ENCODE results near the gene KIAA0513.
"Not testable (repeated sequence)": the region's sequence is repeated elsewhere in the genome, so short reads cannot be mapped to it uniquely, and the experiment has no call there.

The KIAA0513 gene

GRCh38 chr16:85123441-85123840, 95.8 kb downstream of the KIAA0513 start:
- not testable (repeated sequence) for FAIRE-seq

- no peak for FAIRE-seq
These were observed 96.5 kb downstream of the KIAA0513 start for GRCh38 chr16:85123891-85124635.

DNA sequence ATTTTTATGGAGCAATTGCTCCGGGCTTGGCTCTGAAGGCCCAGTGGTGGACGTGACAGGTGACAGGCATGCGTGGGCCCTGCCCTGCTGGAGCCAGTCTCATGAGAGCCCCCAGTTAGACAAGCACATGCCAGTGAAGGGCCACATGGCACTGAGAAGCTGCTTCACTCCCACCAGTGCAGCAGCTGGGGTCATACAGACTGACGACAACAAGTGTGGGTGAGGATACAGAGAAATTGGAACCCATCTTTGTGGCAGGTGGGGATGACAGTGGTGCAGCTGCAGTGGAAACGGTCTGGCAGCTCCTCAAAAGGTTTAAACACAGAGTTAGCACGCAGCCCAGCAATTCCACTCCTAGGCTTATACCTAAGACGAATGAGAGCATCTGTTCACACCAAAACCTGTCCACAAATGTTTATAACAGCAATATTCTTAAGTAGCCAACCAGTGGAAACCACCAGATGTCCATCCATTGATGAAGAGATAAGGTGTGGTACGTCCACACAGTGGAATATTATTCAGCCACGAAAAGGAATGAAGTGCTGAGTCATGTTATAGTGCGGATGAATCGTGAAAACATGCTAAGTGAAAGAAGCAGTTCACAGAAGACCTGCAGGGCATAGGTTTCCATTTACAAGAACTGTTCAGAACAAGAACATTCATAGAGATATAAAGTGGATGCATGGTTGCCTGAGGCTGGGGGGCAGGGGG, 97.2 kb downstream of the KIAA0513 start:
- no peak for FAIRE-seq

DNA sequence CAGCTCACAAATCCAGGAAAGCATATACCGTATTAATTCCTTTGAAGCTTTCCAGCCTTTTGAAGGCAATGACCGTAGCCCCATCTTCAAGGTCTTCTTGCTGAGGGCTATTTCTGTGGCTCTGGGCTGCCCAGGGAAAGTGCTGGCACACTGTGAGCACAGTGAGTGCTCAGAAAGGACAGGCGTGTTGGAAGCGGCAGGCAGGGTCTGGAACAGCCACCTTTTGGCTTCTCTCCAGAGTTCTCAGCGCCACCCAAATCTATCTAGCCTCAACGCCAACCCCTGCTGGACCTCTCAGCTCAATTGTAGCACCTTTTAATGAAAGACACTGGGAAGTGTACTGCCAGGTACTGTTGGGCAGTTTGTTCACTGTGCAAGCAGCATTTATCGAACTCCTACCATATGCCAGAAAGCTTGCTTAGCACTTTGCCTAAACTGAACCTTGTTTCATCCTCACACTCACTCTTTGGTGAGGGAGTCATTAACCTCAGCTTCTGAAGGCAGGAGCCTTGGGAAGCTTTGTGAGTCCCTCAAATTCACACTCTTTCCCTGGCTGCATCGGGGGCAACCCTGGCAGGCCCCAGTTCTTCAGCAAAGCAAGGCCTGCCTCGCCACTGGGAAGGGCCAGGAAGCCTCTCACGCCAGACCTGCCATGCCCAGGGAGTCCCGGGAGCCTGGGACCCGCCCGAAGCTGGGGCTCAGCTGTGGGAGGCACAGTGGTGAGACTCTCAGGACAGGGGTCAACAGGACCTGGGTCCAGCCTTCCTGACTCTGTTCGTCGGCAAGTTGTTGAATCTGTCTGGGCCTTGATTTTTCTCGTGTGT, 98.2 kb downstream of the KIAA0513 start:
- FAIRE-seq = no peak

DNA sequence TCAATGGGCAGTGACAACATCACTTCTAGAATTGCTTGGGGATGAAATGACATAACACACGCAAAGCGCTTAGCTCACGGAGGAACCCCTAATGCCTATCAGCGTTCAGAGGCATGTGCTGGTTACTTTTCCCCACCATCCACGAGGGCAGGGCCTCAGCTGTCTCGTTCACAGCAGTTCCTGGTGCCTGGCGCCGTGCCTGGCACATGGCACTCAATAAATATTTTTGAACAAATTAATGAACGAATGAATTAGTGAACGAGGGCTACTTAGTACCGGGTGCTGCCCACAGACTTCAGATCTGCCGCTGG, 98.8 kb downstream of the KIAA0513 start:
- FAIRE-seq = no peak

- FAIRE-seq = no peak
These were observed 99.2 kb downstream of the KIAA0513 start for GRCh38 chr16:85126705-85127378.

GRCh38 chr16:85127379-85127723, 99.8 kb downstream of the KIAA0513 start:
- no peak for FAIRE-seq

- FAIRE-seq = no peak
These were observed 100.7 kb downstream of the KIAA0513 start for GRCh38 chr16:85128079-85128837.

DNA sequence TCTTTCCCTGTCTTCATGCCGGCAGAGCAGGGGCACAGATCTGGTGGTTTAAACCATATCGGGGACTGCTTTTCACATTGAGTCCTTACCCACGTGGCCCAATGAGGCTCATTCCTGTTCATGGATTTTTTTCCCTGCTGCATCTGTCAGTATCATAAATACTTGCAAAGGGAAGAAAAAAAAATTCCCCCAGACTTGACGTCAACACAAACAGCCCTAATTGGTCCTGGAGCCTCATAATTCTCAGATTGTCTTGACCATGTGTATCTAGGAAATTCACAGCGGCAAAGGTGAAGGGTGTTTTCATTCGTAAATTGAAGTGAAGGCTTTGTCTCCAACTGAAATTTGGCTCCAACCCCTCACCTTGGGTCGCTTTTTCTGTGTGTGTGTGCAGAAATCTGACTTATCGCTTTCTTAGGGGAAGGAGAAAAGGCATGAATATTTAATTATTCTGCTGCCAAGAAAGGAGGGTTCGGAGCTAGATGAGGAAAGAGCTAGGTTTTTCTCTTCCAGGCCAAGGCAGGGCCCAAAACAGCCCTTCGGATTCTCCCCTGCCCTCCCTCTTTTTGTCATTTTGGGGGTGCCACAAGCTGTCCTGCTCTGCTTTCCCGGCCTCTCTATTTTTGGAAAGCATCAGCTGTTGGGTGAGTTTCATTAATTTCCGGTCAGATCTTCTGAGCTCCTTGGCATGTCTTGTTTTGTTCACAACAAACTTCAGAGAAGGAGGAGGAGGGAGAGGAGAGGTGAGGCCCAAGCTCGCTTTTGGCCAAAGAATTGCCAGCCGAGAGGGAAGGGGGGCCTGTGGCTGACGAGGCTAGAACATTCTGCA, 102.5 kb downstream of the KIAA0513 start:
- no peak for FAIRE-seq

DNA sequence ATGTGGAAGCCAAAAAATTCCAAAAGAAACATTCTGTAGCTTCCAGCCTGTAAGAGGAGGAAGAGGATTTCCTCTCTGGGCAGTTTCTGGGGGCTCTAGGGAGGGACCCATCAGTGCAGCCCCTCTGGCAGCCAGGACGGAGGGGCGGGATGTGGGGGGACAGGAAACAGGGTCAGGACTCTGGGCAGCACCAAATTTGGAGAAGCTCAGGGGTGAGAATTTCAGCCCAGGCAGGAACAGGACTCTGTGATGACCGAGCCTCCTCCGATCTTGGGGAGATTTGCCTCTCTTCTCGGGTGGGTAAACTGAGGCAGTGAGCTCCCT, 103.1 kb downstream of the KIAA0513 start:
- no peak for FAIRE-seq

DNA sequence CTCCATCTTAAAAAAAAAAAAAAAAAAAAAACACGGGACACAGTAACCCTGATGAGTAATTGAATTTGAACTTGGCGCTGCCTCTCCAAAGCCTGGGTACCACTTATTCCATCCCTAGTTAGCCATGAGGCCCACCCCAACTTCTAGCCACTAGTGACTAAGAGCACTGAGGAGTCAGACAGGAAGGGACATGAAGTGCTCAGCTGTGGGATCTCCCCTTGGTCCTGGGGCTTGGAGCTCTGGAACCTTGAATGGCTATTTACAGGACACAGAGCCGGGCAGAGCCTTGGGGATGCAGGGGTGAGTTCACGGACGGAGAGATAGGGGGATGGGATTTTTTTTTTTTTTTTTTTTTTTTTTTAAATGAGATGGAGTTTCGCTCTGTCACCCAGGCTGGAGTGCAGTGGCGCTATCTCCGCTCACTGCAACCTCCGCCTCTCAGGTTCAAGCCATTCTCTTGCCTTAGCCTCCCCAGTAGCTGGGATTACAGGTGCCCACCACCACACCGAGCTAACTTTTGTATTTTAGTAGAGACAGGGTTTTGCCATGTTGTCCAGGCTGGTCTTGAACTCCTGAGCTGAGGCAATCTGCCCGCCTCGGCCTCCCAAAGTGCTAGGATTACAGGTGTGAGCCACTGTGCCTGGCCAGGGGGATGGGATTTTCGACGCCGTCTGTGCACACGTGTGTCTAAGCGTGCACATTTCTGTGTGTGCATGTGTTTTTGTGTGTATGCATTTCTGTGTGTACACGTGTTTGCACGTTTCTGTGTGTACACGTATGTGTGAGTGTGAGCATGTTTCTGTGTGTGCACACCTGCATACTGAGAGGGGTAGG, 105.1 kb downstream of the KIAA0513 start:
- no peak for FAIRE-seq

DNA sequence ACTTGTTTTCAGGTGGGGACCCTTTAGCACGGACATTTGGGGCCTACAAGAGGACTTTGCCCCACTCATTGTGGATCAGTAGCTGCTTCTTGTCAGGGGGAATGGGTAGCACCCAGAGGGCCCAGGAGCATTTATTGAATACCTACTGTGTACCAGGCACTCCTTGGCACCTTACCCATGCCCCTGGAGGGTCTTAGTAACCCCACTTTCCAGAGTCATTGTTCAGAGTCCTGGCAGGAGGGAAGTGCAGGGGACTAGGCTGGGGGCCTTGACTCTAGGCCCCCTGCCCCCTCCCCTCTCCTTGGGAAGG, 105.7 kb downstream of the KIAA0513 start:
- FAIRE-seq = no peak

DNA sequence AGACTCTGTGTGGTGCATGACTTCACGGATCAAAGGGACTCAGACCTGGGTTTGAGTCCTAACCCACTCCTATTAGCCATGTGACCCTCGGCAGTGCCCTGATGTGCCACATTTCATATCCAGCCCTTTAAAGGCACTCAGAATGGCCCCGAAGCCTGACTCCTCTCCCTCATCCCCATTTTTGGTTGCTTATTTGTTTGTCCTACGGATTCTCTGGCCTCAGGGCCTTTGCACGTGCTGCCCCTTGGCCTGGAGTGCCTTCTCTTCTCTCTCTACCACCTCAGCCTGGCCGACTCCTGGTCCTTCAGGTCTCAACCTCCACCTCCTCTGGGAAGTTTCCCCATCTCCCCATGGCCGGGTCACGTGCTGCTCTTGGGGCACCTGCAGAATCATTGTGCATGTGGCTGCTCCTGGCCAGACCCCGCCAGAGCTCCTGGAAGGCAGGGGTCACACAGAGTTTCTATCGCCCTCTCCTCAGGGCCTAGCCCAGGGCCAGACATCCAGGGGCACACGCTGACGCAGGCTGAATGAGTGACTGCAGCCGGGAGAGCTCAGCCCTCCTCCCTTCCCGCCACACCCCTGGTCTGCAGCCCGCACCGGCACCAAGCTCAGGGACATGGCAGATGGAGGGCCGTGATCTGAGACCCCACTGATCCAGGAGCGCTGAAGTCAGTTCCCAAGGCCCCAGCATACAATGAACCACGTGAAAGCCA, 106.6 kb downstream of the KIAA0513 start:
- no peak for FAIRE-seq

GRCh38 chr16:85134789-85135142, 107.2 kb downstream of the KIAA0513 start:
- no peak for FAIRE-seq

DNA sequence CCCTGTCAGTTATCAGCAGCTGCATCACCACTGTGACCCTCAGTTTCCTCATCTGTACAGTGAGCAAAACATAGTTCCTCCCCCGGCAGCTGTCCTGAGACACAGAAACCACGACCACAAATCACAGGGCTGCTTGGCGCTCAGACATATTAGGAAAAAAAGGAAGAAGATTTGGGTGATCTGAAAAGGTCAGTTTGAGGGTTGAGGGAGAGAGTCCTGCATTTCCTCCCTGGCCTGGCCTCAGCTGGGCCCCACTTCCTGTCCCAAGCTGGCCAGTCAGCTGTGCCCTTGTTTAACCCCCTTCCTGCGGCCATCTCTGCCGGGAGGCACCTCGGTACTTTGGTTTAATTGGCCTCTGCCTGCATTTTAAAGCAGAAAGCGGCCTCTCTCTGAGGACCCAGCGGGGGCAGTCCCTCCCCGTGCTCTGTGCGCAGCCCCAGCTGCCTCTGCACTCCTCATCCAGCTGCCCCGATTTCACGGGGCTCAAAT, 108.7 kb downstream of the KIAA0513 start:
- FAIRE-seq = no peak

GRCh38 chr16:85136702-85137322, 109.2 kb downstream of the KIAA0513 start:
- no peak for FAIRE-seq

DNA sequence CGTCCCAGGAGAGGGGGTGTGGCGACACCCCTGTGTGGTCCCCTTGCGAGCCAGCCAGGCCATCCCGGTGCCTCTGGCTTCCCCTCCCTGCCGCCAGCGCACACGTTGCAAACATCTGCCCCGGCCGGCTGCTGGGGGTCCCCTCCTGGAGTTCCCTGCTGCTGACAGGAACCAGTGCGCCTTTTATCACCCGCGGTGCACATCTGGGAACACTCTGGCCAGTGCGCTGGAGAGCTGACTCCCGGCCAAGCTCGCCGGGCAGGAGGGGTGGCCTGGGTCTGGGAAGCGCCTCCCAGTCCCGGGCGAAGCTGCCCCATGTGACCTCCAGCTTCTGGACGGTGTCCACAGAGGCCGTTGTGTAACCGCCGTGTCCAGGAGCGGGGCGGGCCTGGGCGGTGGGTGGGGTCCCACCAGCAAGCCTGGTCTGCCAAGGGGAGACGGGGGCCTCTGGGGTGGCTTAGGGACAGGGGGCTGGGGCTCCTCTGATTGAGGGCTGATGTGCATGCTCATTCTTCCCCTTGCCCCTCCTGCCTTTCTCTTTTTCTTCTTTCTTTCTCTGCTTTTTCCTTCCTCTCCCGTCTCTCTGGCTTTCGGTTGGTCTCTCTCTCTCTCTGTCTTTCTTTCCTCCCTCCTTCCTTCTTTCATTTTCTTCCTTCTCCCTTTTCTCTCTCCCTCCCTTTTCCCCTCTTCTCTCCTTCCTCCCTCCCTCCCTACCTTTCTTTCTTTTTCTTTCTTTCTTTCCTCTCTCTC, 109.9 kb downstream of the KIAA0513 start:
- no peak for FAIRE-seq

DNA sequence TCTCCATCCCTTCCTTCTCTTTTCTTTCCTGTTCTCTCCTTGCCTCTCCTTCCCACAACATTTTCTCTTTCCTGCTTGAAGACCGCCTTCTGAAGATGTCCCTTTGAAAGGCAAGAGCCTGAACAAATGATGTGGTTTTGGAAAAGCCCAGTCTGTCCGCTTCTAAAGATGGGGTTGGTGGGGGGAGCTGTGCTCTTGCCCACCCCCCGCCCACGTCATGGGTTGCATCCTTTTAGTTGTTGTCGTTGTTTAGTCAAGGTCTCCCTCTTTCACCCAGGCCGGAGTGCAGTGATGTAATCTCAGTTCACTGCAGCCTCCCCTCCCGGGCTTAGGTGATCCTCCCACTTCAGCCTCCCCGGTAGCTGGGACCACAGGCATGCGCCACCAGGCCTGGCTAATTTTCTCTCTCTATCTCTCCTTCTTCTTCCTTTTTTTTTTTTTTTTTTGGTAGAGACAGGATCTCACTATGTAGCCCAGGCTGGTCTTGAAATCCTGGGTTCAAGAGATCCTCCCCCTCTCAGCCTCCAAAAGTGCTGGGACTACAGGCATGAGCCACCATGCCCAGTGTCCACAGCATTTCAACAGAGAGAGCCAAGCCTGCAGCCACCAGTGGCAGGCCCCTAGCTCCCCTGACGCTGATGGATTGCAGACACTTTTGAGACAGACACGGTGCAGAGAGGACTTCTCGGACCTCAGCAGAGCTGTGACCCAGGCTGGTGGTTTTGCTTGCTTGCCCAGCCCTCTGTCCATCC, 110.7 kb downstream of the KIAA0513 start:
- no peak for FAIRE-seq

Measured in TTC549 (cell line).